OCI-LY3 (cell line): ENCODE results near the gene NFATC2IP.

Experiments used
- EZH2phosphoT487 ChIP-seq: fragments of 200-600 bp; shearing (Covaris generic); IDR thresholded peaks from 2 replicates; pipeline ENCODE4 v1.6.1; 2018; ENCODE audit warnings: antibody characterized with exemption, mixed run types, low read depth
- TF ChIP-seq, protein P1 (sequence below): fragments of 200-600, 300-600 bp; sonication (generic); IDR thresholded peaks from 2 replicates; pipeline ENCODE4 v1.5.1; 2014; ENCODE audit warnings: antibody characterized with exemption, low read length, low read depth

DNA sequence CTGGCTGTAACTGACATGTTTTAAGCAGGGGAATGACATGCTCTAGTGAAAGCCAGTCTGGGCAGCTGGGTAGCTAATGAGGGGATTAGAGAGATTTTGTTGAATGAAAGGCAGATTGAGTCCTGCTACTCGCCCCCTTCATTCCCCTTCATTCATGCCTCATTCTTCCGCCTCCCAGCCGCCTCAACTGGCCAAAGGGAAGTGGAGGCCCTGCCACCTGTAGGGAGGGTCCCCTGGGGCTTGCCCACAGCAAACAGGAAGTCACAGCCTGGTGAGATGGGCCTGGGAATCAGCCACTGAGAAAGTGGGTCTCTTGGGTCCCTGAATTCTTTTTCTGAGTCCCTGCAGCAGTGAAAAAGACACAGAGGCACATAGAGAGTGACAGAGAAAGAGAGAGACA lies 20.1 kb upstream of the NFATC2IP start:
- TF ChIP-seq, protein P1, sequence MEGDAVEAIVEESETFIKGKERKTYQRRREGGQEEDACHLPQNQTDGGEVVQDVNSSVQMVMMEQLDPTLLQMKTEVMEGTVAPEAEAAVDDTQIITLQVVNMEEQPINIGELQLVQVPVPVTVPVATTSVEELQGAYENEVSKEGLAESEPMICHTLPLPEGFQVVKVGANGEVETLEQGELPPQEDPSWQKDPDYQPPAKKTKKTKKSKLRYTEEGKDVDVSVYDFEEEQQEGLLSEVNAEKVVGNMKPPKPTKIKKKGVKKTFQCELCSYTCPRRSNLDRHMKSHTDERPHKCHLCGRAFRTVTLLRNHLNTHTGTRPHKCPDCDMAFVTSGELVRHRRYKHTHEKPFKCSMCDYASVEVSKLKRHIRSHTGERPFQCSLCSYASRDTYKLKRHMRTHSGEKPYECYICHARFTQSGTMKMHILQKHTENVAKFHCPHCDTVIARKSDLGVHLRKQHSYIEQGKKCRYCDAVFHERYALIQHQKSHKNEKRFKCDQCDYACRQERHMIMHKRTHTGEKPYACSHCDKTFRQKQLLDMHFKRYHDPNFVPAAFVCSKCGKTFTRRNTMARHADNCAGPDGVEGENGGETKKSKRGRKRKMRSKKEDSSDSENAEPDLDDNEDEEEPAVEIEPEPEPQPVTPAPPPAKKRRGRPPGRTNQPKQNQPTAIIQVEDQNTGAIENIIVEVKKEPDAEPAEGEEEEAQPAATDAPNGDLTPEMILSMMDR: no peak
- no peak for TF ChIP-seq EZH2phosphoT487
